Activated T-helper 1 cell treated with Interleukin-2 at 50 U/mL for 16 hours (primary cell): Measurements from ENCODE around the gene WBP2.
"Not testable (repeated sequence)": the region's sequence is repeated elsewhere in the genome, so short reads cannot be mapped to it uniquely, and the experiment has no call there.

Experiments used
- DNase-seq: peaks from one replicate; pipeline ENCODE4 v3.0.0-alpha.2; 2020; ENCODE audit warnings: low read depth

Gene WBP2

GRCh38 chr17:75888484-75888883 is 33.3 kb upstream of the WBP2 start:
- DNase-seq: no peak

- not testable (repeated sequence) for DNase-seq
Measured at GRCh38 chr17:75885860-75886259, 30.7 kb upstream of the WBP2 start.

- no peak for DNase-seq
Measured at GRCh38 chr17:75885431-75885830, 30.3 kb upstream of the WBP2 start.

GRCh38 chr17:75881678-75882454 is 26.7 kb upstream of the WBP2 start:
- no peak for DNase-seq

GRCh38 chr17:75880266-75880665 is 25.1 kb upstream of the WBP2 start:
- no peak for DNase-seq

- DNase-seq: no peak
Measured at GRCh38 chr17:75878174-75878998, 23.3 kb upstream of the WBP2 start, which contains the start of gene TRIM47. Gene TRIM47, minus strand, starts transcription at chr17:75878581. Its CDS starts 33 bp downstream, at chr17:75878548.

- peak; percentile 63 for DNase-seq
Measured at GRCh38 chr17:75877752-75878173, 22.6 kb upstream of the WBP2 start.

GRCh38 chr17:75876938-75877751 is 22.0 kb upstream of the WBP2 start:
- DNase-seq: no peak

GRCh38 chr17:75876190-75876937 is 21.2 kb upstream of the WBP2 start:
- peak; percentile 73 for DNase-seq

- no peak for DNase-seq
Measured at GRCh38 chr17:75875940-75876189, 20.7 kb upstream of the WBP2 start.

GRCh38 chr17:75875182-75875939 is 20.2 kb upstream of the WBP2 start:
- DNase-seq: no peak

GRCh38 chr17:75874323-75875181 is 19.4 kb upstream of the WBP2 start:
- DNase-seq: no peak

GRCh38 chr17:75873587-75874322 is 18.6 kb upstream of the WBP2 start:
- no peak for DNase-seq

GRCh38 chr17:75872434-75873351 is 17.6 kb upstream of the WBP2 start:
- peak; percentile 43 for DNase-seq

- DNase-seq: not testable (repeated sequence)
Measured at GRCh38 chr17:75870228-75870627, 15.1 kb upstream of the WBP2 start.

- DNase-seq: no peak
Measured at GRCh38 chr17:75869282-75870141, 14.4 kb upstream of the WBP2 start.

GRCh38 chr17:75868730-75869281 is 13.7 kb upstream of the WBP2 start:
- DNase-seq: not testable (repeated sequence)
